ENCODE measurements around the gene TRPM8.

GRCh38 chr2:234005126-234005525, 88.0 kb downstream of the TRPM8 start:
- TF ChIP-seq CTCF (IDR thresholded peaks at IDR 0.05) (no peak), POLR2A (IDR thresholded peaks at IDR 0.05) (no peak)
